Measurements from ENCODE around the gene MACROD2. TPM values are rescaled to one million over a fixed set of nuclear protein-coding genes. Genes with fewer than 3 reads are reported as not detected.

The MACROD2 gene
- total RNA-seq, 2 experiments from 2014 or later = not detected

GRCh38 chr20:15030826-15031225 lies 1035.5 kb downstream of the MACROD2 start:
- no peak for DNase-seq
- Mint-ChIP-seq H3K9me3 (peaks cover 17% of the 10 kb centered on the region), H3K27ac (no peak overlapping the region), H3K4me1 (ENCODE audit: low read depth) (no peaks in the 10 kb centered on the region), H3K27me3 (no peaks in the 10 kb centered on the region), H3K36me3 (no peaks in the 10 kb centered on the region), H3K4me3 (no peak overlapping the region)
- ChIA-PET POLR2A (no interaction called here), CTCF (no interaction called here)
- intact Hi-C loops (cut with micrococcal nuclease) = no loop called here

- H3K27me3 Mint-ChIP-seq = no peaks in the 10 kb centered on the region
- H3K4me3 Mint-ChIP-seq = no peak overlapping the region
- H3K4me1 Mint-ChIP-seq (ENCODE audit: low read depth) = no peaks in the 10 kb centered on the region
Measured at GRCh38 chr20:15031546-15032351, 1036.4 kb downstream of the MACROD2 start.

GRCh38 chr20:15032352-15032622 lies 1037.0 kb downstream of the MACROD2 start:
- intact Hi-C loops (cut with micrococcal nuclease) = no loop called here
- H3K27ac Mint-ChIP-seq = no peak overlapping the region
- ChIA-PET POLR2A (no interaction called here), CTCF (no interaction called here)
- H3K4me3 Mint-ChIP-seq = no peak overlapping the region
- no peaks in the 10 kb centered on the region for H3K36me3 Mint-ChIP-seq
- H3K9me3 Mint-ChIP-seq = peaks cover 14% of the 10 kb centered on the region
- no peaks in the 10 kb centered on the region for H3K4me1 Mint-ChIP-seq (ENCODE audit: low read depth)
- no peaks in the 10 kb centered on the region for H3K27me3 Mint-ChIP-seq
- DNase-seq = no peak

More at GRCh38 chr20:15031546-15032351, 1036.4 kb downstream of the MACROD2 start:
- intact Hi-C loops (cut with micrococcal nuclease) = no loop called here
- ChIA-PET POLR2A (no interaction called here), CTCF (no interaction called here)
- Mint-ChIP-seq H3K27ac (no peak overlapping the region), H3K36me3 (no peaks in the 10 kb centered on the region), H3K9me3 (peaks cover 17% of the 10 kb centered on the region)
- no peak for DNase-seq

GRCh38 chr20:15033269-15033668 lies 1038.0 kb downstream of the MACROD2 start:
- no peak overlapping the region for H3K27ac Mint-ChIP-seq
- intact Hi-C loops (cut with micrococcal nuclease) = no loop called here
- DNase-seq = no peak
- ChIA-PET POLR2A (no interaction called here), CTCF (no interaction called here)
- H3K27me3 Mint-ChIP-seq = no peaks in the 10 kb centered on the region
- H3K4me1 Mint-ChIP-seq (ENCODE audit: low read depth) = no peaks in the 10 kb centered on the region
- peaks cover 14% of the 10 kb centered on the region for H3K9me3 Mint-ChIP-seq
- H3K36me3 Mint-ChIP-seq = no peaks in the 10 kb centered on the region
- no peak overlapping the region for H3K4me3 Mint-ChIP-seq

- DNase-seq = no peak
- H3K27me3 Mint-ChIP-seq = no peaks in the 10 kb centered on the region
- ChIA-PET POLR2A (no interaction called here), CTCF (no interaction called here)
- H3K9me3 Mint-ChIP-seq = peaks cover 8% of the 10 kb centered on the region
- intact Hi-C loops (cut with micrococcal nuclease) = no loop called here
- no peaks in the 10 kb centered on the region for H3K36me3 Mint-ChIP-seq
- no peak overlapping the region for H3K4me3 Mint-ChIP-seq
- H3K4me1 Mint-ChIP-seq (ENCODE audit: low read depth) = no peaks in the 10 kb centered on the region
- H3K27ac Mint-ChIP-seq = no peak overlapping the region
Measured at GRCh38 chr20:15033891-15034290, 1038.6 kb downstream of the MACROD2 start.

GRCh38 chr20:15036948-15037347 lies 1041.6 kb downstream of the MACROD2 start:
- Mint-ChIP-seq H3K4me3 (no peak overlapping the region), H3K4me1 (ENCODE audit: low read depth) (no peaks in the 10 kb centered on the region), H3K9me3 (peaks cover 8% of the 10 kb centered on the region), H3K27me3 (no peaks in the 10 kb centered on the region), H3K36me3 (no peaks in the 10 kb centered on the region), H3K27ac (no peak overlapping the region)
- ChIA-PET POLR2A (no interaction called here), CTCF (no interaction called here)
- DNase-seq = no peak
- intact Hi-C loops (cut with micrococcal nuclease) = no loop called here

- ChIA-PET CTCF (no interaction called here), POLR2A (no interaction called here)
- no peak overlapping the region for H3K27ac Mint-ChIP-seq
- intact Hi-C loops (cut with micrococcal nuclease) = no loop called here
- peaks cover 4% of the 10 kb centered on the region for H3K9me3 Mint-ChIP-seq
- no peak overlapping the region for H3K4me3 Mint-ChIP-seq
- no peaks in the 10 kb centered on the region for H3K27me3 Mint-ChIP-seq
- DNase-seq = no peak
- no peaks in the 10 kb centered on the region for H3K36me3 Mint-ChIP-seq
- no peaks in the 10 kb centered on the region for H3K4me1 Mint-ChIP-seq (ENCODE audit: low read depth)
Measured at GRCh38 chr20:15039088-15039752, 1043.9 kb downstream of the MACROD2 start.

GRCh38 chr20:15042723-15043122 lies 1047.4 kb downstream of the MACROD2 start:
- Mint-ChIP-seq H3K4me3 (no peak overlapping the region), H3K27me3 (no peaks in the 10 kb centered on the region), H3K27ac (no peak overlapping the region), H3K36me3 (no peaks in the 10 kb centered on the region), H3K9me3 (peaks cover 7% of the 10 kb centered on the region), H3K4me1 (ENCODE audit: low read depth) (no peaks in the 10 kb centered on the region)
- ChIA-PET CTCF (no interaction called here), POLR2A (no interaction called here)
- DNase-seq = no peak
- intact Hi-C loops (cut with micrococcal nuclease) = no loop called here

- H3K27ac Mint-ChIP-seq = no peak overlapping the region
- no peaks in the 10 kb centered on the region for H3K4me1 Mint-ChIP-seq (ENCODE audit: low read depth)
- H3K27me3 Mint-ChIP-seq = no peaks in the 10 kb centered on the region
- intact Hi-C loops (cut with micrococcal nuclease) = no loop called here
- H3K9me3 Mint-ChIP-seq = peaks cover 6% of the 10 kb centered on the region
- H3K4me3 Mint-ChIP-seq = no peak overlapping the region
- DNase-seq = no peak
- POLR2A ChIA-PET = no interaction called here
- H3K36me3 Mint-ChIP-seq = no peaks in the 10 kb centered on the region
- CTCF ChIA-PET = no interaction called here
Measured at GRCh38 chr20:15045246-15045645, 1049.9 kb downstream of the MACROD2 start.

- no peak for DNase-seq
- no peaks in the 10 kb centered on the region for H3K4me1 Mint-ChIP-seq (ENCODE audit: low read depth)
Measured at GRCh38 chr20:15047042-15047441, 1051.7 kb downstream of the MACROD2 start.

GRCh38 chr20:15047601-15048000 lies 1052.3 kb downstream of the MACROD2 start:
- ChIA-PET POLR2A (no interaction called here), CTCF (no interaction called here)
- intact Hi-C loops (cut with micrococcal nuclease) = no loop called here
- Mint-ChIP-seq H3K9me3 (peaks cover 5% of the 10 kb centered on the region), H3K4me1 (ENCODE audit: low read depth) (no peaks in the 10 kb centered on the region), H3K27ac (no peak overlapping the region), H3K36me3 (no peaks in the 10 kb centered on the region), H3K4me3 (no peak overlapping the region), H3K27me3 (no peaks in the 10 kb centered on the region)
- DNase-seq = no peak

More at GRCh38 chr20:15047042-15047441, 1051.7 kb downstream of the MACROD2 start:
- POLR2A ChIA-PET = no interaction called here
- Mint-ChIP-seq H3K27ac (no peak overlapping the region), H3K36me3 (no peaks in the 10 kb centered on the region), H3K27me3 (no peaks in the 10 kb centered on the region), H3K4me3 (no peak overlapping the region), H3K9me3 (peaks cover 3% of the 10 kb centered on the region)
- intact Hi-C loops (cut with micrococcal nuclease) = no loop called here
- CTCF ChIA-PET = no interaction called here

- POLR2A ChIA-PET = no interaction called here
Measured at GRCh38 chr20:15056246-15056645, 1060.9 kb downstream of the MACROD2 start.

GRCh38 chr20:15058841-15059240 lies 1063.5 kb downstream of the MACROD2 start:
- Mint-ChIP-seq H3K9me3 (peaks cover 13% of the 10 kb centered on the region), H3K27ac (no peak overlapping the region), H3K27me3 (no peaks in the 10 kb centered on the region), H3K36me3 (no peaks in the 10 kb centered on the region), H3K4me3 (no peak overlapping the region), H3K4me1 (ENCODE audit: low read depth) (no peaks in the 10 kb centered on the region)
- intact Hi-C loops (cut with micrococcal nuclease) = no loop called here
- POLR2A ChIA-PET = no interaction called here
- no peak for DNase-seq
- CTCF ChIA-PET = no interaction called here

More at GRCh38 chr20:15056246-15056645, 1060.9 kb downstream of the MACROD2 start:
- Mint-ChIP-seq H3K9me3 (peaks cover 16% of the 10 kb centered on the region), H3K27ac (no peak overlapping the region), H3K4me1 (ENCODE audit: low read depth) (no peaks in the 10 kb centered on the region), H3K4me3 (no peak overlapping the region), H3K27me3 (no peaks in the 10 kb centered on the region), H3K36me3 (no peaks in the 10 kb centered on the region)
- CTCF ChIA-PET = no interaction called here
- intact Hi-C loops (cut with micrococcal nuclease) = no loop called here
- DNase-seq = no peak
